Mucosa of descending colon (tissue), 3 donors: ENCODE data around the gene CASZ1. TPM values are rescaled to one million over a fixed set of nuclear protein-coding genes. Genes with fewer than 3 reads are reported as not detected.

Source experiments
- ATAC-seq: fragments of 200-7000 bp; cut with Tn5 transposase; one replicate; pipeline ENCODE4 v1.9.1; 2020; ENCODE audit warnings: mild to moderate bottlenecking, moderate library complexity
- DNase-seq, 3 donors: peaks; one replicate each; pipeline ENCODE4 v3.0.0-alpha.2; 2020
- H3K36me3 ChIP-seq: fragments of 200-600 bp; one replicate; pipeline ENCODE4 v1.8.0; 2021; ENCODE audit warnings: low read depth, mild to moderate bottlenecking
- H3K4me1 ChIP-seq: fragments of 200-600 bp; one replicate; pipeline ENCODE4 v1.8.0; 2021; ENCODE audit warnings: low read depth, mild to moderate bottlenecking
- H3K4me3 ChIP-seq: fragments of 200-600 bp; one replicate; pipeline ENCODE4 v1.8.0; 2021; ENCODE audit warnings: mild to moderate bottlenecking
- H3K9me3 ChIP-seq: fragments of 200-600 bp; one replicate; pipeline ENCODE4 v1.8.0; 2021; ENCODE audit warnings: mild to moderate bottlenecking
- CTCF ChIP-seq: fragments of 200-600 bp; IDR thresholded peaks from one replicate; pipeline ENCODE4 v1.8.0; 2022; ENCODE audit warnings: antibody characterized with exemption, mild to moderate bottlenecking
- intact Hi-C, 2 donors: fragments of 100-400 bp; cut with DNase I in 1 of 2; cut with micrococcal nuclease in 1 of 2; formaldehyde crosslinking; loops; one replicate each; pipeline versions ENCODE4 v1.11.0 to v1.11.1; 2022; cut with DNase I, micrococcal nuclease
- total RNA-seq, 3 donors: library from RNA; stranded (reverse); fragmentation: NEBNext Ultra II Directional in 2 of 3; extraction: Animal tissue kit (Norgen Biotek cat#: 25700) in 2 of 3; gene quantifications; one replicate each; pipeline versions ENCODE4 v1.2.1 to v1.2.4, GENCODE V29; 2021 to 2023
- donor health status: DM: no; HTN: no; CAD: no; lungs with moderate emphysema.
- donor health status: DM: no; HTN: no; CAD: no.
- donor health status: DM: no; HTN: yes; CAD: no.

CASZ1 gene
- total RNA-seq, 3 donors from 2014 or later = 66.5 to 110 (median 84.5) TPM

- Histone ChIP-seq H3K4me1 (no peaks in the 10 kb centered on the region), H3K9me3 (no peaks in the 10 kb centered on the region), H3K4me3 (no peak overlapping the region), H3K36me3 (no peaks in the 10 kb centered on the region)
- DNase-seq (no peak), ATAC-seq (no peak)
- no peak for TF ChIP-seq CTCF
- intact Hi-C loops = no loop called here
Observed at GRCh38 chr1:10620776-10621175, 175.7 kb downstream of the CASZ1 start.

GRCh38 chr1:10617931-10618885, 178.2 kb downstream of the CASZ1 start:
- intact Hi-C loops = no loop called here
- no peaks in the 10 kb centered on the region for H3K36me3 ChIP-seq
- H3K4me1 ChIP-seq = no peaks in the 10 kb centered on the region
- DNase-seq = no peak
- ATAC-seq = no peak
- H3K9me3 ChIP-seq = no peaks in the 10 kb centered on the region
- no peak overlapping the region for H3K4me3 ChIP-seq
- TF ChIP-seq CTCF = no peak

- intact Hi-C loops = no loop called here
- no peak for TF ChIP-seq CTCF
- H3K36me3 ChIP-seq = no peaks in the 10 kb centered on the region
- H3K4me3 ChIP-seq = no peak overlapping the region
- ATAC-seq (no peak), DNase-seq (no peak)
- H3K4me1 ChIP-seq = no peaks in the 10 kb centered on the region
- H3K9me3 ChIP-seq = no peaks in the 10 kb centered on the region
Observed at GRCh38 chr1:10617318-10617717, 179.1 kb downstream of the CASZ1 start.

DNA sequence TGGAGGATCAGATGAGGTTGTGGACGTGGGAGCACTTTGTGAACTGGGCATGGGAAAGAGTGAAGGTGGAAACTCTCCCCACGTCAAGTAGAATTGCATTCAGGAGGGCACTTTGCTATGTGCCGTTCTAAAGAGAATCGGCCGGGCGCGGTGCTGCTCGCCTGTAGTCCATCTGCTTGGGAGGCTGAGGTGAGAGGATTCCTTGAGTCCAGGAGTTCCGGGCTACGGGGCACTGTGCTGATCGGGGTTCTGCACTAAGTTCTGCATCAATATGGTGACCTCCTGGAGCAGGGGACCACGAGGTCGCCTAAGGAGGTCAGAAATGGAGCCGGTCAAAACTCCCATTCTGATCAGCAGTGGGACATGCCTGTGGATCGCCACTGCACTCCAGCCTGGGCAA, 179.8 kb downstream of the CASZ1 start:
- TF ChIP-seq CTCF = no peak
- Histone ChIP-seq H3K4me3 (no peak overlapping the region), H3K36me3 (no peaks in the 10 kb centered on the region), H3K4me1 (no peaks in the 10 kb centered on the region), H3K9me3 (no peaks in the 10 kb centered on the region)
- DNase-seq (no peak), ATAC-seq (no peak)
- intact Hi-C loops = no loop called here

DNA sequence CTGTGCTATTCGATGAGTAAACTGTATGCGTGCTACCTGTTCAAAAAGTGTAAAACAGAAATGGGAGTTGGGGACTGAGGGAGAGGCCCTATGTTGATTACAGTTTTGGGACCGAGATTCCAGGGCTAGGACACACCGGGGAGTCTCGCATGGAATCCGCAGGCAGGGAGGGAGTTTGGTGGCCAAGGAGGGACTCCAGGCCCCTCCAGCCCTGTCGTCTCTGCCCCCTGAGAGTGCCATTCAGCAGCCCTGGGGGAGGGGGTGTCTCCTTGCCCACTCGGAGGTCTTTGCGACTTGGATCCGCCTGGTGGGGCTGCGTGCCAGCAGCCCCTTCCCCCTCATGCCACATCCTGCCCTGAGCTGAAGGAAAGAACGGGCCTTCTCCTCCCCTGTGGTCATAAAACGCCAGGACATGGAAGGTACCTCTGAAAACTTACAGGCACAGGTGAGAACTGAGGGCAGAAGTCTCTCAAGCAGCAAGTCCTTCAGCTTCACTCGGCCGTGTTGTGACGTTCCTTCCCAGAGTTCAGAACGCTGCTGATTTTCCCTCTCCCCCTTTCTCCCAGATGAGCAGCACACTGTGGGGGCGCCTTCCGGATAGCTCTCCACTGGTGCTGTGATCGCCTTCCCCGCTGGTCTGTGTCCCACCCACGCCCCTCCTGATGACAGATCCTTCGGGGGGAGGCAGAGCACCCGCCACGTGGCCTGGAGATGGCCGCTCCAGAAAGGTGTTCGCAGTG, 180.3 kb downstream of the CASZ1 start:
- ATAC-seq (no peak), DNase-seq (no peak)
- Histone ChIP-seq H3K9me3 (no peaks in the 10 kb centered on the region), H3K36me3 (no peaks in the 10 kb centered on the region), H3K4me1 (no peaks in the 10 kb centered on the region), H3K4me3 (no peak overlapping the region)
- no peak for TF ChIP-seq CTCF
- intact Hi-C loops = no loop called here
